ENCODE results near the gene TCOF1.

Gene TCOF1

DNA sequence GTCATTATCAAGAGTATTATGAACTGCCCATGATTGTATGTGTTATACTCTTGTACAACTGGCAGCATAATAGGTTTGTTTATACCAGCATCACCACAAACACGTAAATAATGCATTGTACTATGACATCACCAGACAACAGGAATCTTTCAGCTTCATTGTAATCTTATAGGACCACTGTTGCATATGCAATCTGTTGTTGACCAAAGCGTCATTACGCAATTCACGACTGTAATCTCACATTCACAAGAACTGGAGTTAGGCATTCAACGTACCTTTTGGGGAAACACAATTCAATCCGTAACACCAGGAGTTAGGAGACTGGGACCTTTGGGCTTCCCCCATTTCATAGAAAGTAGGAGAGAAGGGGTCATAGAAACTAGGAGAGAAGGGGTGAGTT lies 34.4 kb upstream of the TCOF1 start:
- DNase-seq = no peak

DNA sequence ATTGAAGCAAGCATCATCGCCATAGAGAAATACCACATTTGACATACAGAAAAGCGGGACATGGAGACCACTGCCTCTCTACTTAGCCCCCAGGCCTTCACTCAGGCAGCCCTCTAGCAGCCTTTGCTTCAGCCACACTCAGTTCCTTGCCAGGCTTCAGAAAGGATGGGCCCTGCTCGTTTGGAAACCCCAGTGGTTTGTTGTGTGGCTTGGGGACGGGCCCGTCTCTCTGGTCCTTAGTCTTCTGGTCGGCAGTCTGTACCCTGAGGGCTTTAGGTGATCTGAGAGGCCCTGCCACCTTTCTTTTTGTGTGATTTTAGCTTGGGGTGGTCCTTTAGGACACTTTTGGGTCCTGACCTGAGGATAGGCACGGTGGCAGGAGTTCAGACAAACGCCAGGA lies 33.7 kb upstream of the TCOF1 start:
- DNase-seq = no peak

DNA sequence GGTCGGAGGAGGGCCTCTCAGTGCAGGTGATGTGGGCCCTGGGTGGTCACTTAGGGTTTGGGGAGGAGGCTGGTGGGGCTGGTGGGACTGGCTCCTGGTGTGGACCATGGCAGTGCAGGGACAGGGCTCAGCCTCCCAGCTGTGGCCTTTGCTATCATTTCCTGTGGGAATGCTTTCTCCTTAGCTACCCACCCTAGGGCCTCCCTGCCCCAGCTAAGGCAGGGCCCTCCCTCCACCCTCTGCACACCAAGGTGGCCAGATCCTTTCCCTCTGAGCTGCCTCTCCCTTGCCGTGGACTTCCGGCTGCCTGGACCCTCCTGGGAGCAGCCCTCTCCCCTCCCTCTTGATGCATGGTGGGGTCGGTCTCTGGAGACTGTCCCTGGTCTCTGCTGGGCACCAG lies 32.1 kb upstream of the TCOF1 start:
- no peak for DNase-seq

DNA sequence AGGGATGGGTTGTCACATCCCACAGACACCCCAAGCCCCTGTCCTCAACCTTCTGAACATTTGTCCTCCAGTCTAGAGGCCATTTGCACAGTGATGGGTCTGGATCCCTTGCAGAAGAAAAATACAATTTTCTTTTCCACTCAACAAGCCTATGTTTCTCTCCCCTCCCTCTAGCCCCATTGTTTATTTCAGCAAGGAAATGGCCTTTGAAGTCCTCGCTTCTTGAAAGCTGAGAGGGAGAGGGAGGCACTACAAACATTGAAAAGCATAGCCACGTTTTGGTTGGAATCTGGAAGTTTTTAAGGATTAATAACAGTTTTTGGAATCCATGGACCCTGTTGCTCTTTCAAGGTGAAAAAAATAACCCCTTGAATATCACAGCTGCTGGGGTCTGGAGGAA lies 30.8 kb upstream of the TCOF1 start:
- DNase-seq = no peak

DNA sequence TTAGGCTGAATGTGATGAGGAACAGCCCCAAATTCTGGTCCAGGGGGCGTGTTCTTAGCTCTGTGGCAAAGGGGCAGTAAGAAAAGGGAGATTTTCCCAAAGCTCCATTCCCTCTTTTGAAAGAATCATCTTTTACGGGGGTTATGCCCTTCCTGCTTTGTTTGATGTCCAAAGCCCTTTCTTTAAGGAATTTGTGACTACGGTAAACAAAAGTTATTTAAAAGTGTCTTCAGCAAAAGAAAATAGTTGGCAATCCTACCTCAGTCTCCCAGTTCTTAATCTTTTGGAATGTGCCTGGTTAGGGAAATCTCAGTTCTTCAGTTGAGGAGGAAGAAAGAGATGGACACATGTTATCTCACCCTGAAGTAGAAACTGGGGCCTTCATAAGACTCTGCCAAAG lies 30.4 kb upstream of the TCOF1 start:
- no peak for DNase-seq

DNA sequence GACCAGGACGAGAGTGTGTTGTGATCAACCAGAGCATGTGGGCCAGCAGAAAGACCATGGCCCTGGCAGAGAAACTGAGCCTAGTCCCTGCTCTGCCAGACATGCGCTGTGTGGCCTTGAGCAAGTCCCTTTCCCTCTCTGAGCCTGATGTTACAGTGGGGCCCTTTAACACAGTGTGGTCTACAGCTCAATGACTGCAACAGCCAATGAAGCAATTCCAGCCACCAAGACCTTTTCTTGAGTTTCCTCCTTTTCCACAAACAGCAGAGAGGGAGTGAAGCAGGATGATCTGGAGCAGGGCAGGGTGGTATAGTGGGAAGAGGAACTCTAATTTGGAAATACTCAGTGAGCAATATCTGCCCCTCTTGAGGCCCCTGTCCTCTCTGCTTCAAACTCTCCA lies 29.0 kb upstream of the TCOF1 start:
- DNase-seq = no peak

DNA sequence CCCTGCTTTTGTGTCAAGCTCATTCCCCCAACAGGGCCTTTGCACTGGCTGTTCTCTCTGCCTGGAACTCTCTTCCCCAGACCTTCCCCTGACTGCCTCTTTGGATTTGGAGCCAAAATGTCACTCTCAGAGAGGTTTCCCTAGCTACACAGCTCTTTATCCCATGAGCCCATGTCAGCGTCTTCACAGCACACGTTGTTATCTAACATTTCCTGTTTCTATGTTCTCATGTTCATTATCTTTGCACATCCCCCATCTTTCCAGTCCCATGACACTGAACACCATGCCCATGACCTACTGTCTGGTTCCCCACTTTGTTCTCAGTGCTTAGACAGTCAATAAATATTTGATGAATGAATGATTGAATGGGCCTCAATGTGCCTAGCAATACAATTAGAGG lies 28.5 kb upstream of the TCOF1 start:
- no peak for DNase-seq

DNA sequence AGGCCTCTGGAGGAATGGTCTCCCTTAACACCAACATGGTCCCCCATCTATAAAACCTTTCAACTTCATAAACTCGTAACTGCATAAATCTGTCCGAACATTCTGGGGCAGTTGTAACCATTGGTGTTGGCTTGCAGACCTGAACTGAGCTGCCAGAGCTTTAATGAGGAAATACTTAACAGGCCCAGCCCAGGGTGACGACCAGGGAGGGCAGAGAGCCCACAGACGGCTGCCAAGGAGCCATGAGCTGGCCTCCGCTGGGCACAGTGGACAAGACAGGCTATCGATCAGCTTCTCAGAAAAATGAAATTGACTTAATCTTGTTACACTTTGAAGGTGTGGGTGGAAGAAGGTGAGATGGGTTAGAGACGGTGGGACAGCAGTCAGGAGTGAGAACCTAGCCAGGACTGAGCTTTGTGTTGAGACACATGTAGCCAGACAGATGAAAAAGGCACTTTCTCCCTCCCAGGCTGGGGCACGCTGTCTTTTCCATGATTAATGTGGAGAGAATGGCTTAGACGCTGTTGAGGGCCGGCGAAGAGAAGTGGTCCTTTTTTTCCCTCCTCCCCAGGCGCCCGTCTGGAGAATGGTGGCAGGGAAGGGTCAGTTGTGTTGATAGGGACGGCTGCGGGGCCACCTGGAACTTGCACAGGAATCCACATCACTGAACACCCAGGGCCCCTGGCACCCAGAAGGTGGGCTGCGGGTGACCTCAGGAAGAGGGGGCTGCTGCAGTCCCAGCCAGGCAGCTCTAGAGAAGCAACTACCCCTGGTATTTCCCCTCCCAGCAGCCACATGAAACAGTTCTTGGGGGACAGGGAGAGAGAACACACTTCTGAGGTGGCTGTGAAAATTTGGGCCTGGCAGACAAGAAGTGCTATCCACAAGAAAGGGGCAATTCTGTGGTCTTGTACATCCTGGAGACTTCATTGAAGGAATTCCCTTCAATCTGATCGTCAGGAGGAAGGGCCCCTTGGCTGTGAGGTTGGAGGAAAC lies 27.3 kb upstream of the TCOF1 start:
- DNase-seq = no peak

DNA sequence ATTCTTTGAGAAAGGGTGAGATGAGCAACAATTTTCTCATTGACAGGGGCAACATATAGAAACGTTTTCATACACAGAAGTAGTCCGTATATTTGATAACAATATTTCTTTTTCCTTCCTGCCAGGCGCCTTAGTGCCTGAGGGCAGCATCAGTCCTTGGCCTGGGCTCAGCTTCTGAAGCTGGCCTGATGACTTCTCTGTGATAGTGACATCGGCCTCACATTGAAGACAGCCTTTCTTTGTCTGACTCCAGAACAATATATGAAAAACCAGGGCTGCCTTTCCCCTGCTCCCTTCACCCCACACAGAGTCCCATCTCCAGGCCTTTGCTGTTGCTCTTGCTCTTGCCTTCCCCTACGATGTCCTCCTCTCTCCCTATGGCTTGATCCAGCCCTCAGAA lies 24.1 kb upstream of the TCOF1 start:
- no peak for DNase-seq

DNA sequence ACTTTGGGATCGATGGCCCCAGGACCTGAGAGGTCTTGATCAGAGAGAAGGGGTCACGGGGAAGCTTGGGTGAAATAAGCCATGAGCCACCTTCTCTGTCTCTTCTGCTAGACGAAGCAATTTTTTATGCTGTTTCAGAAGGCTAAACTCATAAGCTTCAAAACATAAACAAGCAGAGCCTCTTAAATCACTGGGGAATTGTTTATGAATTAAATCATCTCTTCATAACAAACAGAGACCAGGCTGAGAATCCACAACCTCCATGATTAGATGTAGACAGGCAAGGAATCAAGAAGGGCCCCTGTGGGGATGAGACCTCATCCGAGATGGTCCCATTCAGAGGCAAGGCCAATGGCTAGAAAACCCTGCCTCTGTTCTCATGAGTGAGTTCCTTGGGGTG lies 21.7 kb upstream of the TCOF1 start:
- DNase-seq = no peak

DNA sequence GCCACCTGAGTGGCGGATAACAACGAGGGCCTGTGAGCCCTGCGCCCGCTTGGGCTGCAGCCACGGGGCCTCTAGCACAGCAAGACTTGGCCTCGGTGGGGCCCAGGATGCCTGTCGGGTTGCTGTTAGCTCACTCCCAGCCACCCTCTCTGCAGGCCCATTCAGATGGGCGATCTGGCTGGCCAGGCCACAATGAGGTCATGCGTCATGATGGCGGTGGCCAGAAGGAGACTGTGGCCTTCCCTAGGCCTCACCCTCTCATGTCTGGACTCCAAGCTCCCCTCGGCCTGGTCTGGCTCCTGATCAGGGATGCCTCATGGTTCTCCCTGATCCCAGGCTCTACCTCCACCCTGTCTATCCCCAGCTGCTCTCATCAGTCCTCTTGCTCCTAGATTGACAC lies 19.0 kb upstream of the TCOF1 start:
- no peak for DNase-seq

DNA sequence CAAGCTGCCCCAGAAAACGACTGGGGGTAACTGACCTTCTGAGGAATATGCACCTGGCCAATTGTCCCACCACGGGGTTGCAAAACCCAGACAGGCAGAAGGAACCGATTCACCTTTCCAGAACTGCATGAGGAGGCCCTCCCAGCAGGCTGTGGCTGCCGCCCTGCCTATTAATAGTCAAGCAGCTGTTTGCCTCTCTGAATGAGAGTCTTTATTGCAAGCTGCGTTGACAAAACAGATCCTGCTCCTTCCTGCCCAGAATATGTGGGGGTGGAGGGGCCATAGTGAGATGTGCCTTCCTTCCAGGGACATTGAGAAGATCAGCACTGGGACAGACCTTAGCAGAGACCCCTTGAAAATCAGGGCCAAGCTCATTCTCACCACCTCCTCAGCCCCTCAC lies 18.3 kb upstream of the TCOF1 start:
- DNase-seq = no peak

DNA sequence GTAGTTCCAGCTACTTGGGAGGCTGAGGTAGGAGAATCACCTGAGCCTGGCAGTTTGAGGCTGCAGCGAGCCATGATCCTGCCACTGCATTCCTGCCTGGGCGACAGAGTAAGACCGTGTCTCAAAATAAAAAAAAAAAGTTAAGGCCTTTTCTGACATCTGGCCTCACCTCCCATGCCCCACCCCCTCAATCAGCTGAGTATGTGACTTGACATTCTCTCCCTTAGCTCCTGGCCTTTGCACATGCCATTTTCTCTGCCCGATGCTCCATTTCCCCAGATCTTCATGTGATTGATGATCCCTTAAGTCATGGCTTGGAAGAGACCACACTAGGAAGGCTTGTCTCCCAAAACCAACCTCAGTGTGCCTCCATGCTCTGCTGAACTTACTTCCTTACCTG lies 17.7 kb upstream of the TCOF1 start:
- DNase-seq = no peak

DNA sequence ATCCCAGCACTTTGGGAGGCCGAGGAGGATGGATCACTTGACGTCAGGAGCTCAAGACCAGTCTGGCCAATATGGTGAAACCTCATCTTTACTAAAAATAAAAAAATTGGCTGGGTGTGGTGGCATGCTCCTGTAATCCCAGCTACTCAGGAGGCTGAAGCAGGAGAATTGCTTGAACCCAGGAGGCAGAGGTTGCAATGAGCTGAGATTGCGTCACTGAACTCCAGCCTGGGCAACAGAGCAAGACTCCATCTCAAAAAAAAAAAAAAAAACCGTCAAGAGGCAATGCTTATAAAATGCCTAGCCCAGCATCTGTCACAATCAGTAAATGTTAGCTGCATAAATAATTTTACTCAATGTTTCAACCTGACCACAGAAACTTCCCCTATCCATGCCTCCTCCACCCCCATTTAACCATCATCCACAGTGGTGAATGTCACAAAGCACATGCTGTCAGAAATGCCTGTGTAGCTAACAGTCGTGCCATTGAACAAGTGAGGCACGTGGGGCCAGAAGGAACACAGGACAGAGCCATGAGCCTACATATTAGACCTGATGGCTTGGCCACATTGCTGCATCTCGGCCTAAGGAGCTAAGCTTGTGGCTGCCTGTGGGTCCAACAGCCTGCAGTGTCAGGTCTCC lies 16.8 kb upstream of the TCOF1 start:
- no peak for DNase-seq

DNA sequence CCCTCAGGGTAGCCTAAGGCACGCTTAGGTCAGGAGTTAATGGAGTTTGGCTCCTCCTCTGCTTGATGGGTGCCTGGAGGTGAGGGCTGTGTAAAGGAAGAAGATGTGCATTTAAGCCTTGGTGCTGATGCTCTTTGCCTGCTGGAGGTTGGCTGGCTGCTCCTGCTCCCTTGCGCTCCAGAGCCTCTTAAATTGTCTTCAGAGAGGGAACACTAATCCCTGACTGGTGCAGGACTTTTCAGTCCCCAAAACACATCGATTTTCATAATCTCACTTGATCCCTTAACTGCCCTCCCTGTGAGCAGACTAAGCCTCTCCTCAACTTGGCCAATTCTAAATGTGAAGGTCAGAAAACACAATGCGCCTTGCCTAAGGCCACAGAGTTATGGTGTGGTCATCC lies 16.2 kb upstream of the TCOF1 start:
- DNase-seq = no peak

DNA sequence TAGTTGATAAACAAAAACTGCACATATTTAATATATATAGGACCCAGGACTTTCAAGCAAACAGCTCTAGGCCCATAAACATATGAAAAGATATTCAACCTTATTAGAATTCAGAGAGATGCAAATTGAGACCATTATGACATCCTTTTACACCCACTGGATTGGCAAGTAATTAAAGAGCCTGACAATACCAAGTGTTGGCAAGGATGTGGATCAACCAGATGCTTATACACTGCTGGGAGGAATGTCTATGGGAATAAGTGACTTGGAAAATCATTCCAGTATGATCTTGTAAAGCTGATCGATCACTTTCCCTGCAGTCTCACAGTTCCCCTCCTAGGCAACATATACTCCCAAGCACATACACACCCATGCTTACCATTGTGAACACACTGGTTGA lies 15.5 kb upstream of the TCOF1 start:
- no peak for DNase-seq

DNA sequence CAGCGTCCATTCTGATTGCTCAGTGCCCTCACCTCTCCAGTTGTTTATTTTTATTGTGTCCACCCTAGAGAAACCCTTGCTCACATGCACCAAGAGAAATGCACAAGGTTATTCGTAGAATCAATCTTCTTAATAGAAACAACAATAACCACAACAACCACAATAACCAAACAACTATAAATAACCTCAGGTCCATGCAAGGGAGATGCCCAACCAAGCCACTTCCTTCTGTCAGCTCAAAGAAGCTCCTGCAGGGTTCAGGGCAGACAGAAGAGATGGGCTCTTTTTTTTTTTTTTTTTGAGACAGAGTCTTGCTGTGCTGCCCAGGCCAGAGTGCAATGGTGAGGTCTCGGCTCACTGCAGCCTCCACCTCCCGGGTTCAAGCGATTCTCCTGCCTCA lies 14.9 kb upstream of the TCOF1 start:
- no peak for DNase-seq

DNA sequence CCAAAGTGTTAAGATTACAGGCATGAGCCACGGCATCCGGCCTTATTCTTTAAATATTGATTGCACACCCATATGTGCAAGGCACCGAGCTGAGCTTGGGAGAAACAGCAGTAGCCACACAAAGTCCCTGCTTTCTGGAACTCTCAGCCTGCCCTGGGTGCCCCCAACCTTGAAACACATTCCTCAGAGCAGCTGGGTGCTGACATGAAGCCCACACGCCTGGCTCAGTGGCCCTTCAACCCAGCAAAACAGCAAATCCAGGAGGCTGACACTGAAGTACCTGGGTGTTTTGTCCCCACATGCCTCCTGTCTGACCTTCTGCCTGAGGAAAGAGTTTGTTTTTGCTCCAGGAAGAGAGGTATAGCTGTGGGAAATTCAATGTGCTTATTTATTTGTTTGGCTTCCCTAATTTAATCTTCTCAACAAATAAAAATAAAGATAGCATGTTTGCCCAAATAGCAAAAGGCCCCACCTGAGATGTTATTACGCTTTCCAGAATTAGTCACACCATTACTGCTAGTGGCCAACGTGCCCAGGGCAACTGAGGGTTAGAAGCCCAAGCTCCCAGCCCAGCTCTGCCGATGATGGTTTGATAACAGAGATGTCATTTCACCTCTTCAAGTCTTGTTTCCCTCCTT lies 13.4 kb upstream of the TCOF1 start:
- DNase-seq = no peak

DNA sequence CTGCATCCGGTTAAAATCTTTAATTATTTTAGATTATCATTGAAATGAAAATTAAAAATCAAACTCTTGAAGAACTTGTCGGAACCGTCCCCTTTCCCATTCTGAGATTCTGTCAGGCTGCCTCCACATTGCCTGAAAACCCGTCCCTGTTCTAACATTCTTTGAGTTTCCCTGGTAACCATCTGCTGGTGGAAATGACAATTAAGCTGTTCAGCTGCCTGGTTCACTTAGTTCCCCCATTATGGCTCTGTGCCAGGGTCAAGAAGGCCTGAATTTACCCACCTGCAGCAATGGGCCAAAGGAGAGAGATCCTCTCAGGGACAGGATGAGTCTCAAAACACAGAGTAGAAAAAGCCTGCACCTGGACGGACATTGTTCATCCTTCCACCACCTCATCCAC lies 11.8 kb upstream of the TCOF1 start:
- no peak for DNase-seq

DNA sequence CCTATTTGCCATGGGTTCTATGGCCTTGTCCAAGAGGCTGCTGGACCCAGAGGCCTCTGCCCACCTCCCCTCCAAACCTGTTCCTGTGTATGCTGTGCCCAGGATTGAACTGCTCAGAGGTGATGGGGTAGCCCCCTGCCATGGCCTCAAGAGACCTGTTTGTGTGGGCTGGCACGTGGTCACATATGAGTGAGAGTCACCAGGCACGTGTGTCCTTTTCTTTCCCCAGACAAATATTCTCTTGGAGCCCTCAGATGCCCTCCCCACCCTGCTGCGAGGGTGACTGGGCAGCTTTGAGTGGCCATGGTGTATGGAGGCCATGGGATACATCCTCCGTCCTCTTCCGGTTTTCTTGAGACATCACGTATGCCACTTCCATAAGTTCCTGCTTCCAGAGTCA lies 10.9 kb upstream of the TCOF1 start:
- DNase-seq = no peak

DNA sequence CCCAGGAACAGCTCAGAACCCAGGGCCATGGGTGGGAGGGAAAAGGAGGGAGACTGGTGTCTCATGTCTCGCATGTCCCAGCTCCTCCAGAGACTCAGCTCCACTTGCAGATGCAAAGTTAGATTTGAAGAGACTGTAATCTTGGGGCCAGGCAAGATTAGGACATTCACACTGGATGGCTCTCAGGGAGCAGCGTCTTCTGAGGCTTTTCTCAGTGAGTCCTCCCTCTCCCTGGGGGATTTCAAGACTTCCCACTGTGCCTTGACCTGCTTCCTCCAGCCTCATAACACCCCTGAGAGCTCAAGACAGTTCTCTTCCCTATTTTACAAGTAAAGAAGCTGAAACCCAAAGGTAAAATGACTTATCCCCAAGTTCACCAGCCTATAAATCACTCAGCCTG lies 10.5 kb upstream of the TCOF1 start:
- no peak for DNase-seq

DNA sequence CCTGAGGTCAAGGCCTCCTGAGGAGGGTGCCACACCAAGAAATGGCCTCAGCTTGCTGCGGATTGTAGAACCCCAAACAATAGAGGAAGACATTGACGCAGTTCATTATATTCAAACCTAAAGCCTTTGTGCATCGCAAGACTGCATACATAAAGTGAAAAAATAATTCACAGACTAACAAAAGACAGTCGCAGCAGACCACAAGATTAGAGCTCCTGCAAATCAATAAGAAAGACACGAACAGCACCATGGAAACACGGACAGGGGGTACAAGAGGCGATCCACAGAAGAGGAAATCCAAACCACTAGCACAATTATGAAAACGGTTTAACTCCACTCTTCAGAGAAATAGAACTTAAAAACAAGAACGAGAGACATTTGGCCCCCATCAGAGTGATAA lies 10.0 kb upstream of the TCOF1 start:
- DNase-seq = no peak

DNA sequence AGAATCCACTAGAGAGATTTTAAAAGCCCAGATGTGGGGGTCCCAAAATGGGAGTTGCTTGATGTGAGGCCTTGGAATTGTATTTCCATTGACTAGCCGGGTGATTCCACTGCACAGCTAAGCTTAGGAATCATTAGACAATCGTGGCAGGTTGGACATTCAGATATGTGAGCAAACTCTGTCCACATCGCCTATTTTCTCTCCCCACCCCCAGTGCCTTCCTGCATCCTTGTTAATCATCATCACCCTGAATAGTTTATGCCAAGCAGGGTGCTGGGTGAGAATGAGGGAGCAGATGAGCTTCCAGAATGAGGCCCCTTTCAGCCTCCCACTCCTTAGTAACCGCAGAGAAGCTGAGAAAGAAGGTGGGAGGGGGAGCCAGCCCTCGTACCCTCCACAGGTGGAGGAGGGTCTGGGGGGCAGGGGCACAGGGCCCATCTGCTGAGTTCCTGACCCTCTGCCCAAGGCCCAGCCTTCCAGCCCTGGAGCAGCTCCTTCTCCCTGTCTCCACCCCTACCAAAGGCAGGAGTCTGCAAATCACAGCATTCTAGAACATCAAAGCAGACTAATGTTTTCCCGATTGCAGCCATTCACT lies 7.7 kb upstream of the TCOF1 start:
- DNase-seq = no peak

All from central memory CD4-positive, alpha-beta T cell (primary cell).